Embryonic facial prominence (tissue), 1 donor: ENCODE data around the gene UPF3B.
"Not testable (repeated sequence)": the region's sequence is repeated elsewhere in the genome, so short reads cannot be mapped to it uniquely, and the experiment has no call there.

Source experiments
- DNase-seq: peaks from one replicate; pipeline ENCODE4 v3.0.0-alpha.2; 2016; ENCODE audit errors: extremely low spot score

The UPF3B gene

GRCh38 chrX:119824221-119824620 is 28.5 kb downstream of the UPF3B start:
- DNase-seq = not testable (repeated sequence)

DNA sequence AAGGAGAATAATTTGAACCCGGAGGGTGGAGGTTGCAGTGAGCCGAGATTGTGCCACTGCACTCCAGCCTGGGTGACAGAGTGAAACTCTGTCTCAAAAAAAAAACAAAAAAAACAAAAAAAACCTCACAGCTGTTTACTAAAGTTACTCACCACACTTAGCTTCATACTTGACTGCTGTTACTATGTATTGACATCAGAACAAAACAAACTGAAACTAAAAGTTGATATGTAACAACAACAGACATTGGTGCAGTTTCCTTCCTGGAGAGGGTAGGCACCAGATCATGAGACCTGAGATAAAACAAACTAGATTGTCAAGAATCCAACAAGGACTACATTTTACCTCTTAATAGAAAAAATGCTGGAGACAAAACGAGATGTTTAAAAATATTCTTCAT is 31.1 kb downstream of the UPF3B start:
- DNase-seq = not testable (repeated sequence)

DNA sequence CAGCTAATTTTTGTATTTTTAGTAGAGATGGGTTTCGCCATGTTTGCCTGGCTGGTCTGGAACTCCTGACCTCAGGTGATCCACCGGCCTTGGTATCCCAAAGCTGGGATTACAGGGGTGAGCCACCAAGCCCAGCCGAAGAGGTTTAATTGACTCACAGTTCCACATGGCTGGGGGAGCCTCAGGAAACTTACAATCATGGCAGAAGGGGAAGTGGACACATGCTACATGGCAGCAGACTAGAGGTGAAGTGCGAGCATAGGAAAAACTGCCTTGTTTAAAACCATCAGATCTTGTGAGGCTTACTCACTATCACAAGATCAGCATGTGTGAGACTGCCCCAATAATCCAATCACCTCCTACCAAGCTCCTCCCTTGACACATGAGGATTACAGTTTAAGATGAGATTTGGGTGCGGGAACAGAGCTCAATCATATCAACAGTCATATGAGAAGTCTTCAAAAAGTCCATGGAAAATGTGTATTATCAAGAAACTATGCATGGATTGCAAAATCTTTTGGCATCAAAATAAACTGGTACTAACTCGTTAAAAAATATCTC is 35.6 kb downstream of the UPF3B start:
- no peak for DNase-seq

GRCh38 chrX:119816300-119816699 is 36.5 kb downstream of the UPF3B start:
- DNase-seq = no peak

DNA sequence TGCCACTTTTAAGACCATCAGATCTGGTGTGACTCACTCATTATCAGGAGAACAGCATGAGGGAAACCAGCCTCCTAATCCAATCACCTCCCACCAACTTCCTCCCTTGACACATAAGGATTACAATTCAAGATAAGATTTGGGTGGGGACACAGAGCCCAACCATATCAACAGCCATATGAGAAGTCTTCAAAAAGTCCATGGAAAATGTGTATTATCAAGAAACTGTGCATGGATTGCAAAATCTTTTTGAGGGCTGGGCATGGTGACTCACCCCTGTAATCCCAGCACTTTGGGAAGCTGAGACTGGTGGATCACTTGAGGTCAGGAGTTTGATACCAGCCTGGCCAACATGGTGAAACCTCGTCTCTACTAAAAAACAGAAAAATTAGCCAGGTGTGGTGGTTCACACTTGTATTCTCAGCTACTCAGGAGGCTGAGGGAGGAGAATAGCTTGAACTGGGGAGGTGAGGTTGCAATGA is 43.5 kb downstream of the UPF3B start:
- DNase-seq = no peak

DNA sequence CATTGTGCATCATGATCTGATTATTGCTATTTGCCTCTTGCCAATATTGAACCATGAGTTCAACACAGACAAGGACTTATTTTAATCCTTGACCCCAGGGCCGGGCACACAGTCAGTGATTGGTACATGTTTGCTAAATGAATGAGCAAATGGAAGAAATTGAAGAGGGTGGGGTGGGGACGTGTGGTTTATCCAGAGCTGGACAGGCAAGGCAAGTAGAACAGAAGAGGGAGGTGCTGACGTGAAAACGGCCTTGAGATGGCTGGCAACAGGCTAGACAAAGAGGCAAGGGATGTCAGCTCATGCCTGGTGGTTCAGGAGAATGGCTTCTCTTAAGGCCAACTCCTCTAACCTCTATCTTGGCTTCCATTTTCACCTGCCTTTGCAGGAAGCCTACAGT is 44.3 kb downstream of the UPF3B start:
- DNase-seq = not testable (repeated sequence)

DNA sequence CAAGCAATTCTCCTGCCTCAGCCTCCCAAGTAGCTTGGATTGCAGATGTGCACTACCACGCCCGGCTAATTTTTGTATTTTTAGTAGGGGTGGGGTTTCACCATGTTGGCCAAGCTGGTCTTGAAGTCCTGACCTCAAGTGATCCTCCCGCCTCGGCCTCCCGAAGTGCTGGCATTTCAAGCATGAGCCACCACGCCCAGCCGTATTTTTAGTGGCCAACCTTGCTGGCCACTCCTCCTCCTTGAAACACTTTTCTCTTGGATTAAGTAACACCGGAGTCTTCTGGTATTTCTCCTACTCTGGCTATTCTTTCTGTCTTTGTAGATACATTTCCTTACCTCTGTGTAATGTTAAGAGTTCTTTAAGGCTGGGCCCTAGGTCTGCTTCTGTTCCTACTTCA is 50.2 kb downstream of the UPF3B start:
- DNase-seq = no peak

DNA sequence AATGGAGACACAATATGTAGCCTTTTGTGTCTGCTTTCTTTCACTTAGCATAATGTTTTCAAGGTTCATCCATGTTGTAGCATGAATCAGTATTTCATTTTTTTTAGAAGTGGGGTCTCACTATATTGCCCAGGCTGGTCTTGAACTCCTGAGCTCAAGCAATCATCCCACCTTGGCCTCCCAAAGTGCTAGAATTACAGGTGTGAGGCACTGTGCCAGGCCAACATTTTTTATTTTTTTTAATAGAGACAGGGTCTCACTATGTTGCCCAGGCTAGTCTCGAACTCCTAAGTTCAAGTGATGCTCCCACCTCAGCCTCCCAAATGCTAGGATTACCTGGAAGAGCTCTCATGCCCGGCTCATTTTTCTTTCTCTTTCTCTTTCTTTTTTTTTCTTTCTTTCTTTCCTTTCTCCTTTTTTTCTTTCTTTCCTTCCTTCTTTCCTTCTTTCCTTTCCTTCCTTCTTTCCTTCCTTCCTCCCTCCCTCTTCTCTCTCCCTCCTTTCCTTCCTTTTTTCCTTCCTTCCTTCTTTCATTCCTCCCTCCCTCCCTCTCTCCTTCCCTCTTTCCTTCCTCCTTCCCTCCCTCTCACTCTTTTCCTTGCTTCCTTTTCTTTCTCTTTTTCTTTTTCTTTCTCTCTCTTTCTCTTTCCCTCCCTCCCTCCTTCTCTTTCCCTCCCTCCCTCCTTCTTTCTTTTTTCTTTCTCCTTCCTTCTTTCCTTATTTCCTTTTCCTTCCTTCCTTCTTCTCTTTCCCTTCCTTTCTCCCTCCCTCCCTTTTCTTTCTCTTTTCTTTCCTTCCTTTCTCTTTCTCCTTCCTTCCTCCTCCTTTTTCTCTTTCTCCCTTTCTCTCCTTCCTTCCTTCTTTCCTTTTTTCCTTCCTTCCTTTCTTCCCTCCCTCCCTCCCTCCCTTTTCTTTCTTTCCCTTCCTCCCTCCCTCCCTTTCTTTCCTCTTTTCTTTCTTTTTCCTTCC is 51.2 kb downstream of the UPF3B start:
- no peak for DNase-seq

GRCh38 chrX:119791437-119792231 is 61.1 kb downstream of the UPF3B start, which contains the start of gene RPL39:
Gene RPL39, minus strand, starts transcription at chrX:119791630. Its CDS starts 54 bp downstream, at chrX:119791576.
- DNase-seq = peak; percentile 80

GRCh38 chrX:119790977-119791436 is 61.8 kb downstream of the UPF3B start:
- DNase-seq = peak; percentile 8

DNA sequence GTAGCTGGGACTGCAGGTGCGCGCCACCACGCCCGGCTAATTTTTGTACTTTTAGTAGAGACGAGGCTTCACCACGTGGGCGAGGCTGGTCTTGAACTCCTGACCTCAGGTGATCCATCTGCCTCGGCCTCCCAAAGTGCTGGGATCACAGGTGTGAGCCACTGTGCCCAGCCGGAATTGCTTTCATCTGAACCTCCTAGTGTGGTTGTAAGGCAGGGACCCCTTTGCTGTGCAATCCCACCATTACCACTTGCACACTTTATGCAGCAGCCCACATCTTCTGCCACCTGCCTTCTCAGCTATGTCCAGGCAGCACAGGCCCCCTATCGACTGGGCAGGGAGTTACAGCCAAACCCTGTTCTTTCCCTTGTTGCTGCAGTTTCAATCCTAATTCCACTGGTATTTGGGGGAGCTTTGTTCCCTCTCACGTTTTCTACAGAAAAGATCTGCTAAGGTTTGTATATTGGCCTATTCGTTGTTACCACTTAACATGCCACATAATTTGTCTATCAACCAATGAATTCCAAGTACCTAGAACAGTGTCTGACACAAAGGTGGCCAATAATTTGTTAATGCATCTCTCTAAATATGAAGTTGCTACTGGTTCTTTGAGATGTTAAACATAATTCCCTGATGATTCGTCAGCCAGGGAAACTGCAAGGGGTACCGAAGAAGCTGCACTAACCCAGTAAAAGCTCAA is 67.9 kb downstream of the UPF3B start:
- no peak for DNase-seq
